Right lobe of liver (tissue), 4 donors: ENCODE data around the gene KCTD13.

ENCODE experiments used
- POLR2A ChIP-seq: fragments of 450-650 bp; IDR thresholded peaks from one replicate; pipeline ENCODE4 v1.6.1; 2017; ENCODE audit warnings: antibody characterized with exemption, mild to moderate bottlenecking
- TF ChIP-seq, protein P1 (sequence below), 4 donors: fragments of 200-600 bp in 3 of 4; fragments of 450-650 bp in 1 of 4; IDR thresholded peaks; one replicate each; pipeline versions ENCODE4 v1.5.1 to v1.8.0; 2016 to 2022; ENCODE audit warnings: antibody characterized with exemption in 4 of 4, mild to moderate bottlenecking in 2 of 4
- donor health status: DM: no; HTN: no; CAD: no.
- donor health status: DM: no; HTN: no; CAD: no.
- donor health status: DM: no; HTN: yes; CAD: no.

- TF ChIP-seq, protein P1, sequence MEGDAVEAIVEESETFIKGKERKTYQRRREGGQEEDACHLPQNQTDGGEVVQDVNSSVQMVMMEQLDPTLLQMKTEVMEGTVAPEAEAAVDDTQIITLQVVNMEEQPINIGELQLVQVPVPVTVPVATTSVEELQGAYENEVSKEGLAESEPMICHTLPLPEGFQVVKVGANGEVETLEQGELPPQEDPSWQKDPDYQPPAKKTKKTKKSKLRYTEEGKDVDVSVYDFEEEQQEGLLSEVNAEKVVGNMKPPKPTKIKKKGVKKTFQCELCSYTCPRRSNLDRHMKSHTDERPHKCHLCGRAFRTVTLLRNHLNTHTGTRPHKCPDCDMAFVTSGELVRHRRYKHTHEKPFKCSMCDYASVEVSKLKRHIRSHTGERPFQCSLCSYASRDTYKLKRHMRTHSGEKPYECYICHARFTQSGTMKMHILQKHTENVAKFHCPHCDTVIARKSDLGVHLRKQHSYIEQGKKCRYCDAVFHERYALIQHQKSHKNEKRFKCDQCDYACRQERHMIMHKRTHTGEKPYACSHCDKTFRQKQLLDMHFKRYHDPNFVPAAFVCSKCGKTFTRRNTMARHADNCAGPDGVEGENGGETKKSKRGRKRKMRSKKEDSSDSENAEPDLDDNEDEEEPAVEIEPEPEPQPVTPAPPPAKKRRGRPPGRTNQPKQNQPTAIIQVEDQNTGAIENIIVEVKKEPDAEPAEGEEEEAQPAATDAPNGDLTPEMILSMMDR (IDR thresholded peaks at IDR 0.05) = no peak
- TF ChIP-seq POLR2A = no peak
Observed at GRCh38 chr16:29963021-29963743, 37.2 kb upstream of the KCTD13 start.
